Measurements from ENCODE around the gene KDM5A. TPM values are rescaled to one million over a fixed set of nuclear protein-coding genes. Genes with fewer than 3 reads are reported as not detected.

Gene KDM5A
- total RNA-seq, 1 donor from 2014 or later = 44.8 TPM

GRCh38 chr12:275812-276211, 113.3 kb downstream of the KDM5A start:
- no peak for DNase-seq (ENCODE audit: low read depth, low spot score)

- DNase-seq (ENCODE audit: low read depth, low spot score) = no peak
Measured at GRCh38 chr12:273382-273781, 115.7 kb downstream of the KDM5A start.

- no peak for DNase-seq (ENCODE audit: low read depth, low spot score)
Measured at GRCh38 chr12:272942-273341, 116.2 kb downstream of the KDM5A start.

- DNase-seq (ENCODE audit: low read depth, low spot score) = no peak
Measured at GRCh38 chr12:271161-271560, 118.0 kb downstream of the KDM5A start.

- DNase-seq (ENCODE audit: low read depth, low spot score) = no peak
Measured at GRCh38 chr12:269191-269590, 119.9 kb downstream of the KDM5A start.

GRCh38 chr12:268483-268840, 120.7 kb downstream of the KDM5A start:
- DNase-seq (ENCODE audit: low read depth, low spot score) = no peak

- no peak for DNase-seq (ENCODE audit: low read depth, low spot score)
Measured at GRCh38 chr12:267581-268482, 121.3 kb downstream of the KDM5A start.

- DNase-seq (ENCODE audit: low read depth, low spot score) = no peak
Measured at GRCh38 chr12:265096-265495, 124.0 kb downstream of the KDM5A start.

- DNase-seq (ENCODE audit: low read depth, low spot score) = no peak
Measured at GRCh38 chr12:264269-264668, 124.9 kb downstream of the KDM5A start.

- DNase-seq (ENCODE audit: low read depth, low spot score) = no peak
Measured at GRCh38 chr12:263574-263973, 125.5 kb downstream of the KDM5A start.

GRCh38 chr12:262817-263216, 126.3 kb downstream of the KDM5A start, which contains the start of gene SLC6A13:
Gene SLC6A13 (minus strand): TSS chr12:262836. CDS start chr12:260052, 2,784 bp downstream.
- DNase-seq (ENCODE audit: low read depth, low spot score) = no peak

- no peak for DNase-seq (ENCODE audit: low read depth, low spot score)
Measured at GRCh38 chr12:262113-262512, 127.0 kb downstream of the KDM5A start.

GRCh38 chr12:257521-258321, 131.4 kb downstream of the KDM5A start:
- DNase-seq (ENCODE audit: low read depth, low spot score) = no peak

GRCh38 chr12:256958-257357, 132.2 kb downstream of the KDM5A start:
- no peak for DNase-seq (ENCODE audit: low read depth, low spot score)

GRCh38 chr12:256225-256624, 132.9 kb downstream of the KDM5A start:
- DNase-seq (ENCODE audit: low read depth, low spot score) = no peak

GRCh38 chr12:254912-255311, 134.2 kb downstream of the KDM5A start:
- DNase-seq (ENCODE audit: low read depth, low spot score) = no peak

GRCh38 chr12:254039-254438, 135.1 kb downstream of the KDM5A start:
- no peak for DNase-seq (ENCODE audit: low read depth, low spot score)

GRCh38 chr12:253116-253831, 135.8 kb downstream of the KDM5A start:
- no peak for DNase-seq (ENCODE audit: low read depth, low spot score)

GRCh38 chr12:252636-253035, 136.5 kb downstream of the KDM5A start:
- no peak for DNase-seq (ENCODE audit: low read depth, low spot score)

GRCh38 chr12:247271-247670, 141.8 kb downstream of the KDM5A start:
- no peak for DNase-seq (ENCODE audit: low read depth, low spot score)

GRCh38 chr12:243381-243780, 145.7 kb downstream of the KDM5A start:
- no peak for DNase-seq (ENCODE audit: low read depth, low spot score)

GRCh38 chr12:242496-242895, 146.6 kb downstream of the KDM5A start:
- DNase-seq (ENCODE audit: low read depth, low spot score) = no peak
